GM23338 (cell line): Measurements from ENCODE around the gene INPP4B.

ENCODE experiments used
- CREB1 ChIP-seq: fragments of 250-450 bp; sonication (Bioruptor Pico); IDR thresholded peaks from 2 replicates; pipeline ENCODE4 v1.5.0; 2020; ENCODE audit warnings: low read depth, mild to moderate bottlenecking, moderate library complexity
- EZH2 ChIP-seq: fragments of 200-600 bp; sonication (generic); IDR thresholded peaks from one replicate; pipeline ENCODE4 v1.8.0; 2017; ENCODE audit warnings: antibody characterized with exemption, mild to moderate bottlenecking, low read depth; ENCODE audit not compliant: unreplicated experiment
- EZH2phosphoT487 ChIP-seq: fragments of 200-600 bp; sonication (generic); IDR thresholded peaks from one replicate; pipeline ENCODE4 v1.8.1; 2018; ENCODE audit warnings: antibody characterized with exemption; ENCODE audit not compliant: unreplicated experiment
- JUNB ChIP-seq: IDR thresholded peaks from one replicate; pipeline ENCODE4 v1.6.1; 2016; ENCODE audit warnings: antibody characterized with exemption; ENCODE audit not compliant: unreplicated experiment
- NANOG ChIP-seq: IDR thresholded peaks from 2 replicates; pipeline ENCODE4 v1.6.1; 2016; ENCODE audit warnings: antibody characterized with exemption, borderline replicate concordance
- POLR2AphosphoS5 ChIP-seq: IDR thresholded peaks from 2 replicates; pipeline ENCODE4 v1.6.1; 2016; ENCODE audit warnings: antibody characterized with exemption, low read depth
- ZNF331 ChIP-seq: fragments of 250-450 bp; sonication (Bioruptor Pico); IDR thresholded peaks from 2 replicates; pipeline ENCODE4 v1.5.0; 2020; ENCODE audit warnings: low read depth, mild to moderate bottlenecking, moderate library complexity
- TF ChIP-seq, protein P1 (sequence below), 2 experiments: fragments of 200-600 bp in 1 of 2; sonication (generic) in 1 of 2; conservative IDR thresholded peaks; 2 replicates each; pipeline versions ENCODE4 v1.5.1 to v1.6.1; 2016 to 2017; ENCODE audit warnings: antibody characterized with exemption in 2 of 2, low read depth in 2 of 2, mild to moderate bottlenecking in 2 of 2, moderate library complexity in 1 of 2
- TF ChIP-seq, protein P2 (sequence below): IDR thresholded peaks from one replicate; pipeline ENCODE4 v1.6.1; 2018; ENCODE audit warnings: antibody characterized with exemption; ENCODE audit not compliant: unreplicated experiment
- TF ChIP-seq, protein P3 (sequence below): IDR thresholded peaks from 2 replicates; pipeline ENCODE4 v1.6.1; 2016; ENCODE audit warnings: antibody characterized with exemption
- TF ChIP-seq, protein P4 (sequence below): fragments of 250-450 bp; sonication (Bioruptor Pico); IDR thresholded peaks from 2 replicates; pipeline ENCODE4 v1.5.0; 2020; ENCODE audit warnings: mild to moderate bottlenecking, moderate library complexity

DNA sequence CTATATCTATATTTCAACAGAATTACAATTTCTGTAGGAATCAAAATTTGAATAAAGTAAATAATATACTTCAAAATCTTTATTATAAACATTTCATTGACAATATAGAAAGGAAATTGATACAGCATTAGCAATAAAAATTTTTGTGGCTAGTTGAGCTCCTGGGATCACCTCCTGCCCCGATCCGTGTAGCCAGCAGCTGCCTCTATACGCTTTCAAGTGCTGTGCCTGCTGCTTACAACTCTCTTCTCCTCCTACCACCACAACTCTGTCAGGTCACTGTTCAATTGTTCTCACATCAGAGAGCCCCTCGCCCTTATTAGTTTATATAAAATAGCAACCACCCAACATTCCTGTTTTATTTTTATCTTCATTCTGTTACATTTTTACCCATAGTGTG is 27.6 kb downstream of the INPP4B start:
- TF ChIP-seq, protein P1, sequence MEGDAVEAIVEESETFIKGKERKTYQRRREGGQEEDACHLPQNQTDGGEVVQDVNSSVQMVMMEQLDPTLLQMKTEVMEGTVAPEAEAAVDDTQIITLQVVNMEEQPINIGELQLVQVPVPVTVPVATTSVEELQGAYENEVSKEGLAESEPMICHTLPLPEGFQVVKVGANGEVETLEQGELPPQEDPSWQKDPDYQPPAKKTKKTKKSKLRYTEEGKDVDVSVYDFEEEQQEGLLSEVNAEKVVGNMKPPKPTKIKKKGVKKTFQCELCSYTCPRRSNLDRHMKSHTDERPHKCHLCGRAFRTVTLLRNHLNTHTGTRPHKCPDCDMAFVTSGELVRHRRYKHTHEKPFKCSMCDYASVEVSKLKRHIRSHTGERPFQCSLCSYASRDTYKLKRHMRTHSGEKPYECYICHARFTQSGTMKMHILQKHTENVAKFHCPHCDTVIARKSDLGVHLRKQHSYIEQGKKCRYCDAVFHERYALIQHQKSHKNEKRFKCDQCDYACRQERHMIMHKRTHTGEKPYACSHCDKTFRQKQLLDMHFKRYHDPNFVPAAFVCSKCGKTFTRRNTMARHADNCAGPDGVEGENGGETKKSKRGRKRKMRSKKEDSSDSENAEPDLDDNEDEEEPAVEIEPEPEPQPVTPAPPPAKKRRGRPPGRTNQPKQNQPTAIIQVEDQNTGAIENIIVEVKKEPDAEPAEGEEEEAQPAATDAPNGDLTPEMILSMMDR (conservative IDR thresholded peaks at IDR 0.05; ENCODE audit: low read depth in 2 of 2): no peak
- TF ChIP-seq EZH2 (no peak), POLR2AphosphoS5 (no peak), JUNB (no peak), CREB1 (no peak), EZH2phosphoT487 (no peak), ZNF331 (no peak), NANOG (no peak)
- TF ChIP-seq, protein P2, sequence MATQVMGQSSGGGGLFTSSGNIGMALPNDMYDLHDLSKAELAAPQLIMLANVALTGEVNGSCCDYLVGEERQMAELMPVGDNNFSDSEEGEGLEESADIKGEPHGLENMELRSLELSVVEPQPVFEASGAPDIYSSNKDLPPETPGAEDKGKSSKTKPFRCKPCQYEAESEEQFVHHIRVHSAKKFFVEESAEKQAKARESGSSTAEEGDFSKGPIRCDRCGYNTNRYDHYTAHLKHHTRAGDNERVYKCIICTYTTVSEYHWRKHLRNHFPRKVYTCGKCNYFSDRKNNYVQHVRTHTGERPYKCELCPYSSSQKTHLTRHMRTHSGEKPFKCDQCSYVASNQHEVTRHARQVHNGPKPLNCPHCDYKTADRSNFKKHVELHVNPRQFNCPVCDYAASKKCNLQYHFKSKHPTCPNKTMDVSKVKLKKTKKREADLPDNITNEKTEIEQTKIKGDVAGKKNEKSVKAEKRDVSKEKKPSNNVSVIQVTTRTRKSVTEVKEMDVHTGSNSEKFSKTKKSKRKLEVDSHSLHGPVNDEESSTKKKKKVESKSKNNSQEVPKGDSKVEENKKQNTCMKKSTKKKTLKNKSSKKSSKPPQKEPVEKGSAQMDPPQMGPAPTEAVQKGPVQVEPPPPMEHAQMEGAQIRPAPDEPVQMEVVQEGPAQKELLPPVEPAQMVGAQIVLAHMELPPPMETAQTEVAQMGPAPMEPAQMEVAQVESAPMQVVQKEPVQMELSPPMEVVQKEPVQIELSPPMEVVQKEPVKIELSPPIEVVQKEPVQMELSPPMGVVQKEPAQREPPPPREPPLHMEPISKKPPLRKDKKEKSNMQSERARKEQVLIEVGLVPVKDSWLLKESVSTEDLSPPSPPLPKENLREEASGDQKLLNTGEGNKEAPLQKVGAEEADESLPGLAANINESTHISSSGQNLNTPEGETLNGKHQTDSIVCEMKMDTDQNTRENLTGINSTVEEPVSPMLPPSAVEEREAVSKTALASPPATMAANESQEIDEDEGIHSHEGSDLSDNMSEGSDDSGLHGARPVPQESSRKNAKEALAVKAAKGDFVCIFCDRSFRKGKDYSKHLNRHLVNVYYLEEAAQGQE: no peak
- TF ChIP-seq, protein P3, sequence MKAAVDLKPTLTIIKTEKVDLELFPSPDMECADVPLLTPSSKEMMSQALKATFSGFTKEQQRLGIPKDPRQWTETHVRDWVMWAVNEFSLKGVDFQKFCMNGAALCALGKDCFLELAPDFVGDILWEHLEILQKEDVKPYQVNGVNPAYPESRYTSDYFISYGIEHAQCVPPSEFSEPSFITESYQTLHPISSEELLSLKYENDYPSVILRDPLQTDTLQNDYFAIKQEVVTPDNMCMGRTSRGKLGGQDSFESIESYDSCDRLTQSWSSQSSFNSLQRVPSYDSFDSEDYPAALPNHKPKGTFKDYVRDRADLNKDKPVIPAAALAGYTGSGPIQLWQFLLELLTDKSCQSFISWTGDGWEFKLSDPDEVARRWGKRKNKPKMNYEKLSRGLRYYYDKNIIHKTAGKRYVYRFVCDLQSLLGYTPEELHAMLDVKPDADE: no peak
- TF ChIP-seq, protein P4, sequence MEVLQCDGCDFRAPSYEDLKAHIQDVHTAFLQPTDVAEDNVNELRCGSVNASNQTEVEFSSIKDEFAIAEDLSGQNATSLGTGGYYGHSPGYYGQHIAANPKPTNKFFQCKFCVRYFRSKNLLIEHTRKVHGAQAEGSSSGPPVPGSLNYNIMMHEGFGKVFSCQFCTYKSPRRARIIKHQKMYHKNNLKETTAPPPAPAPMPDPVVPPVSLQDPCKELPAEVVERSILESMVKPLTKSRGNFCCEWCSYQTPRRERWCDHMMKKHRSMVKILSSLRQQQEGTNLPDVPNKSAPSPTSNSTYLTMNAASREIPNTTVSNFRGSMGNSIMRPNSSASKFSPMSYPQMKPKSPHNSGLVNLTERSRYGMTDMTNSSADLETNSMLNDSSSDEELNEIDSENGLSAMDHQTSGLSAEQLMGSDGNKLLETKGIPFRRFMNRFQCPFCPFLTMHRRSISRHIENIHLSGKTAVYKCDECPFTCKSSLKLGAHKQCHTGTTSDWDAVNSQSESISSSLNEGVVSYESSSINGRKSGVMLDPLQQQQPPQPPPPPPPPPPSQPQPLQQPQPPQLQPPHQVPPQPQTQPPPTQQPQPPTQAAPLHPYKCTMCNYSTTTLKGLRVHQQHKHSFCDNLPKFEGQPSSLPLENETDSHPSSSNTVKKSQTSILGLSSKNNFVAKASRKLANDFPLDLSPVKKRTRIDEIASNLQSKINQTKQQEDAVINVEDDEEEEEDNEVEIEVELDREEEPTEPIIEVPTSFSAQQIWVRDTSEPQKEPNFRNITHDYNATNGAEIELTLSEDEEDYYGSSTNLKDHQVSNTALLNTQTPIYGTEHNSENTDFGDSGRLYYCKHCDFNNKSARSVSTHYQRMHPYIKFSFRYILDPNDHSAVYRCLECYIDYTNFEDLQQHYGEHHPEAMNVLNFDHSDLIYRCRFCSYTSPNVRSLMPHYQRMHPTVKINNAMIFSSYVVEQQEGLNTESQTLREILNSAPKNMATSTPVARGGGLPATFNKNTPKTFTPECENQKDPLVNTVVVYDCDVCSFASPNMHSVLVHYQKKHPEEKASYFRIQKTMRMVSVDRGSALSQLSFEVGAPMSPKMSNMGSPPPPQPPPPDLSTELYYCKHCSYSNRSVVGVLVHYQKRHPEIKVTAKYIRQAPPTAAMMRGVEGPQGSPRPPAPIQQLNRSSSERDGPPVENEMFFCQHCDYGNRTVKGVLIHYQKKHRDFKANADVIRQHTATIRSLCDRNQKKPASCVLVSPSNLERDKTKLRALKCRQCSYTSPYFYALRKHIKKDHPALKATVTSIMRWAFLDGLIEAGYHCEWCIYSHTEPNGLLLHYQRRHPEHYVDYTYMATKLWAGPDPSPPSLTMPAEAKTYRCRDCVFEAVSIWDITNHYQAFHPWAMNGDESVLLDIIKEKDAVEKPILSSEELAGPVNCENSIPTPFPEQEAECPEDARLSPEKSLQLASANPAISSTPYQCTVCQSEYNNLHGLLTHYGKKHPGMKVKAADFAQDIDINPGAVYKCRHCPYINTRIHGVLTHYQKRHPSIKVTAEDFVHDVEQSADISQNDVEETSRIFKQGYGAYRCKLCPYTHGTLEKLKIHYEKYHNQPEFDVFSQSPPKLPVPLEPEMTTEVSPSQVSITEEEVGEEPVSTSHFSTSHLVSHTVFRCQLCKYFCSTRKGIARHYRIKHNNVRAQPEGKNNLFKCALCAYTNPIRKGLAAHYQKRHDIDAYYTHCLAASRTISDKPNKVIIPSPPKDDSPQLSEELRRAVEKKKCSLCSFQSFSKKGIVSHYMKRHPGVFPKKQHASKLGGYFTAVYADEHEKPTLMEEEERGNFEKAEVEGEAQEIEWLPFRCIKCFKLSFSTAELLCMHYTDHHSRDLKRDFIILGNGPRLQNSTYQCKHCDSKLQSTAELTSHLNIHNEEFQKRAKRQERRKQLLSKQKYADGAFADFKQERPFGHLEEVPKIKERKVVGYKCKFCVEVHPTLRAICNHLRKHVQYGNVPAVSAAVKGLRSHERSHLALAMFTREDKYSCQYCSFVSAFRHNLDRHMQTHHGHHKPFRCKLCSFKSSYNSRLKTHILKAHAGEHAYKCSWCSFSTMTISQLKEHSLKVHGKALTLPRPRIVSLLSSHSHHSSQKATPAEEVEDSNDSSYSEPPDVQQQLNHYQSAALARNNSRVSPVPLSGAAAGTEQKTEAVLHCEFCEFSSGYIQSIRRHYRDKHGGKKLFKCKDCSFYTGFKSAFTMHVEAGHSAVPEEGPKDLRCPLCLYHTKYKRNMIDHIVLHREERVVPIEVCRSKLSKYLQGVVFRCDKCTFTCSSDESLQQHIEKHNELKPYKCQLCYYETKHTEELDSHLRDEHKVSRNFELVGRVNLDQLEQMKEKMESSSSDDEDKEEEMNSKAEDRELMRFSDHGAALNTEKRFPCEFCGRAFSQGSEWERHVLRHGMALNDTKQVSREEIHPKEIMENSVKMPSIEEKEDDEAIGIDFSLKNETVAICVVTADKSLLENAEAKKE (CRISPR knock-in tag): no peak
